H1 (cell line): ENCODE data around the gene ALDOA. TPM values are rescaled to one million over a fixed set of nuclear protein-coding genes. Genes with fewer than 3 reads are reported as not detected.
A peak's percentile ranks its signal among the peaks of the same experiment; 100 is the strongest.

Source experiments
- CTCF ChIA-PET: fragments of 300-600 bp; sonication (Branson Sonifier 250); formaldehyde crosslinking; loops from one replicate; lab custom pipeline; 2021; ENCODE audit not compliant: partially characterized antibody; lab: Charles Lee
- POLR2A ChIA-PET: fragments of 300-600 bp; sonication (Branson Sonifier 250); formaldehyde crosslinking; loops from one replicate; lab custom pipeline; 2021; ENCODE audit warnings: inconsistent platforms; ENCODE audit not compliant: partially characterized antibody; lab: Charles Lee
- DNase-seq, 2 experiments: peaks; one replicate each; pipeline versions ENCODE4 v3.0.0 to v3.0.0-alpha.2; 2010 to 2022; ENCODE audit warnings: low spot score in 2 of 2, low read depth in 1 of 2, mixed read lengths in 1 of 2
- FAIRE-seq: peaks from 2 replicates; lab custom pipeline; 2011; peaks lifted over from hg19 to GRCh38; lab: Jason Lieb, UNC
- H2AFZ ChIP-seq: 2 replicates; pipeline ENCODE4 v1.8.1; 2012; ENCODE audit warnings: low read length, inconsistent platforms
- H2AK5ac ChIP-seq: 2 replicates; pipeline ENCODE4 v1.6.1; 2013; ENCODE audit warnings: low read depth, low read length
- H2BK120ac ChIP-seq: replicated peaks from 2 replicates; pipeline ENCODE3; 2013; ENCODE audit warnings: low read depth, low read length, inconsistent platforms
- H2BK12ac ChIP-seq: 2 replicates; pipeline ENCODE4 v1.6.1; 2013; ENCODE audit warnings: low read depth, low read length
- H2BK15ac ChIP-seq: 2 replicates; pipeline ENCODE4 v1.6.1; 2013; ENCODE audit warnings: low read length
- H2BK20ac ChIP-seq: 2 replicates; pipeline ENCODE4 v1.6.1; 2013; ENCODE audit warnings: low read length
- H2BK5ac ChIP-seq: 2 replicates; pipeline ENCODE4 v1.6.1; 2013; ENCODE audit warnings: low read depth, low read length
- H3K14ac ChIP-seq: 2 replicates; pipeline ENCODE4 v1.6.1; 2013; ENCODE audit warnings: inconsistent platforms; ENCODE audit not compliant: insufficient read length
- H3K18ac ChIP-seq: 2 replicates; pipeline ENCODE4 v1.6.1; 2013; ENCODE audit warnings: low read length; ENCODE audit errors: extremely low read depth
- H3K23ac ChIP-seq: 2 replicates; pipeline ENCODE4 v1.6.1; 2013; ENCODE audit warnings: inconsistent platforms; ENCODE audit not compliant: insufficient read length
- H3K23me2 ChIP-seq: 2 replicates; pipeline ENCODE4 v1.6.1; 2013; ENCODE audit warnings: low read depth, low read length
- H3K27ac ChIP-seq: 2 replicates; pipeline ENCODE4 v1.6.1; 2011; ENCODE audit warnings: low read depth, low read length, inconsistent platforms
- H3K27me3 ChIP-seq, 4 experiments: replicated peaks in 1 of 4; 1 replicate in 1 of 4; 2 replicates in 3 of 4; pipeline versions ENCODE4 v1.6.1 to v1.8.1; 2011 to 2013; ENCODE audit warnings: low read length in 3 of 4, mild to moderate bottlenecking in 3 of 4, inconsistent platforms in 2 of 4, mixed read lengths in 2 of 4, moderate library complexity in 1 of 4; ENCODE audit not compliant: control insufficient read depth in 3 of 4, insufficient read depth in 3 of 4; ENCODE audit errors: extremely low read depth in 1 of 4
- H3K36me3 ChIP-seq, 4 experiments: 2 replicates each; pipeline versions ENCODE4 v1.6.1 to v1.8.1; 2011 to 2013; ENCODE audit warnings: mild to moderate bottlenecking in 4 of 4, low read length in 3 of 4, moderate library complexity in 2 of 4, control low read depth in 1 of 4, inconsistent platforms in 1 of 4; ENCODE audit not compliant: insufficient read depth in 4 of 4, control insufficient read depth in 2 of 4
- H3K4ac ChIP-seq: replicated peaks from 2 replicates; pipeline ENCODE3; 2013; ENCODE audit warnings: low read length, low read depth, mixed read lengths, inconsistent platforms; ENCODE audit not compliant: insufficient read length
- H3K4me1 ChIP-seq, 4 experiments: replicated peaks in 1 of 4; 1 replicate in 1 of 4; 2 replicates in 3 of 4; pipeline versions ENCODE4 v1.6.1 to v1.8.1; 2011 to 2013; ENCODE audit warnings: low read length in 3 of 4, inconsistent platforms in 2 of 4, mixed read lengths in 1 of 4; ENCODE audit not compliant: insufficient read depth in 4 of 4, control insufficient read depth in 3 of 4
- H3K4me2 ChIP-seq, 2 experiments: 2 replicates each; pipeline versions ENCODE4 v1.6.1 to v1.8.1; 2011 to 2013; ENCODE audit warnings: low read depth in 2 of 2, low read length in 2 of 2, control low read depth in 1 of 2, inconsistent platforms in 1 of 2, mild to moderate bottlenecking in 1 of 2; ENCODE audit not compliant: insufficient read depth in 1 of 2
- H3K4me3 ChIP-seq, 4 experiments: fragments of 200-600, 300-600 bp in 1 of 4; sonication (generic), shearing (Covaris generic), sonication (Bioruptor Twin) in 1 of 4; 2 replicates each; pipeline versions ENCODE4 v1.5.1 to v1.8.1; 2011 to 2016; ENCODE audit warnings: low read length in 4 of 4, low read depth in 3 of 4, control low read depth in 2 of 4, inconsistent platforms in 2 of 4, mild to moderate bottlenecking in 2 of 4, mixed read lengths in 1 of 4, moderate library complexity in 1 of 4; ENCODE audit not compliant: insufficient read depth in 2 of 4; ENCODE audit errors: extremely low read depth in 1 of 4
- H3K56ac ChIP-seq: replicated peaks from 2 replicates; pipeline ENCODE3; 2013; ENCODE audit warnings: low read depth, mild to moderate bottlenecking, mixed read lengths, low read length, inconsistent platforms; ENCODE audit not compliant: insufficient read length
- H3K79me1 ChIP-seq: 2 replicates; pipeline ENCODE4 v1.6.1; 2013; ENCODE audit warnings: low read depth, low read length, control low read depth
- H3K79me2 ChIP-seq, 2 experiments: 2 replicates each; pipeline versions ENCODE4 v1.6.1 to v1.8.1; 2012 to 2013; ENCODE audit warnings: low read length in 2 of 2, mild to moderate bottlenecking in 2 of 2, inconsistent platforms in 1 of 2; ENCODE audit not compliant: insufficient read depth in 2 of 2, control insufficient read depth in 1 of 2
- H3K9ac ChIP-seq, 4 experiments: replicated peaks in 1 of 4; 1 replicate in 1 of 4; 2 replicates in 3 of 4; pipeline versions ENCODE4 v1.6.1 to v1.8.1; 2011 to 2013; ENCODE audit warnings: low read depth in 3 of 4, low read length in 3 of 4, control low read depth in 2 of 4, mild to moderate bottlenecking in 2 of 4, moderate library complexity in 2 of 4, inconsistent platforms in 1 of 4; ENCODE audit errors: extremely low read depth in 1 of 4
- H3K9me3 ChIP-seq, 2 experiments: 2 replicates each; pipeline versions ENCODE4 v1.6.1 to v1.8.1; 2012 to 2013; ENCODE audit warnings: mild to moderate bottlenecking in 2 of 2, moderate library complexity in 2 of 2, control low read depth in 1 of 2, inconsistent platforms in 1 of 2, low read depth in 1 of 2, low read length in 1 of 2, mixed read lengths in 1 of 2; ENCODE audit not compliant: insufficient read depth in 2 of 2
- H4K20me1 ChIP-seq, 2 experiments: replicated peaks in 1 of 2; 2 replicates each; pipeline versions ENCODE3 to v1.8.1; 2011 to 2013; ENCODE audit warnings: inconsistent platforms in 2 of 2, low read length in 2 of 2, mild to moderate bottlenecking in 1 of 2; ENCODE audit not compliant: insufficient read depth in 2 of 2, control insufficient read depth in 1 of 2
- H4K5ac ChIP-seq: 2 replicates; pipeline ENCODE4 v1.6.1; 2013; ENCODE audit warnings: low read length, low read depth, mixed read lengths, inconsistent platforms; ENCODE audit not compliant: insufficient read length
- H4K8ac ChIP-seq: 2 replicates; pipeline ENCODE4 v1.8.0; 2013; ENCODE audit warnings: mild to moderate bottlenecking, moderate library complexity, low read length, inconsistent platforms; ENCODE audit not compliant: insufficient read depth; ENCODE audit errors: extremely low read depth
- H4K91ac ChIP-seq: replicated peaks from 2 replicates; pipeline ENCODE3; 2013; ENCODE audit warnings: low read length, mixed read lengths, inconsistent platforms; ENCODE audit not compliant: insufficient read length
- CHD2 ChIP-seq: IDR thresholded peaks from 2 replicates; pipeline ENCODE4 v1.6.1; 2012; ENCODE audit warnings: low read length, improper control_type of control experiment
- TBP ChIP-seq: IDR thresholded peaks from 2 replicates; pipeline ENCODE4 v1.6.1; 2011; ENCODE audit warnings: low read depth, low read length, improper control_type of control experiment
- WGBS, 2 experiments: shearing (Covaris generic) in 1 of 2; methylation state at CpG; one replicate each; pipeline versions ENCODE4 v1.1.6 to v1.1.7; 2013 to 2015; ENCODE audit warnings: low lambda C conversion rate in 2 of 2, mixed read lengths in 2 of 2, inconsistent platforms in 1 of 2, low coverage in 1 of 2, missing lambda C conversion rate in 1 of 2; ENCODE audit not compliant: insufficient replicate concordance in 2 of 2, insufficient coverage in 1 of 2, insufficient read length in 1 of 2; ENCODE audit errors: extremely low coverage in 1 of 2, missing lambda C conversion rate in 1 of 2; 5-methylcytosine and 5-hydroxymethylcytosine counted together
- polyA plus RNA-seq, 7 experiments: library from polyadenylated mRNA; depleted of rRNA in 3 of 7; stranded (reverse) in 5 of 7; unstranded in 2 of 7; fragments of >200 nt in 5 of 7; fragments of 200-250 nt in 2 of 7; gene quantifications; 1 replicate in 5 of 7; 2 replicates in 1 of 7; 4 replicates in 1 of 7; pipeline versions ENCODE4 v1.2.1 to v1.2.3, GENCODE V29; 2011 to 2013; ENCODE audit warnings: missing spikeins in 2 of 7, mixed read lengths in 2 of 7
- total RNA-seq: library from RNA; stranded (reverse); fragmentation: NEBNext Ultra II Directional; extraction: Animal tissue kit (Norgen Biotek cat#: 25700); gene quantifications from 2 replicates; pipeline ENCODE4 v1.2.1, GENCODE V29; 2021

The ALDOA gene
- total and polyA plus RNA-seq, 2 of the 8 experiments (the other 6 are each of a cell fraction or from before 2014, with no cell fraction given) = 1,072 to 1,083 TPM

GRCh38 chr16:30049871-30050270 lies 15.7 kb upstream of the ALDOA start:
- no peaks in the 10 kb centered on the region for H3K36me3 ChIP-seq
- TF ChIP-seq TBP (no peak), CHD2 (no peak)

More at GRCh38 chr16:30049871-30050270, 15.7 kb upstream of the ALDOA start:
- no peak overlapping the region for H4K91ac ChIP-seq
- H3K14ac ChIP-seq = no peak overlapping the region
- ChIA-PET POLR2A (no interaction called here), CTCF (interaction anchor here (1.7 to 6.1 kb wide), 2 partner anchors 12 to 18 kb away, joined by 3 to 23 read pairs; partner anchors contain the start of gene TLCD3B)
- no peak overlapping the region for H3K27ac ChIP-seq
- no peak overlapping the region for H2BK120ac ChIP-seq
- H4K8ac ChIP-seq = peak overlapping the region; percentile 64; the same call in 1 of the 2 replicates
- DNase-seq (no peak), FAIRE-seq (no peak)
- no peak overlapping the region for H4K5ac ChIP-seq
- no peak overlapping the region for H2AK5ac ChIP-seq
- H3K27me3 ChIP-seq = peaks cover 0 to 9% (median 2%) of the 10 kb centered on the region in 4 experiments; a peak in 2 of 7 replicates
- peaks cover 3% of the 10 kb centered on the region; the same call in 1 of the 2 replicates for H3K79me1 ChIP-seq
- no peaks in the 10 kb centered on the region for H3K79me2 ChIP-seq
- H4K20me1 ChIP-seq = peaks cover 0 to 5% of the 10 kb centered on the region in 2 experiments
- H3K23me2 ChIP-seq = peaks cover 13% of the 10 kb centered on the region
- no peak overlapping the region for H3K4ac ChIP-seq
- H2BK20ac ChIP-seq = no peak overlapping the region
- H2BK12ac ChIP-seq = no peak overlapping the region
- H3K9ac ChIP-seq = no peak overlapping the region
- H3K4me2 ChIP-seq = no peak overlapping the region
- WGBS, 2 experiments = 88% methylated on average over 8 of the region's 8 CpGs; no CpG with 5 or more reads in 1 of the 2 experiments
- no peak overlapping the region for H3K18ac ChIP-seq
- no peak overlapping the region for H3K4me3 ChIP-seq
- H2AFZ ChIP-seq = no peak overlapping the region
- H3K4me1 ChIP-seq = peaks cover 0 to 4% (median 2%) of the 10 kb centered on the region in 4 experiments; a peak in 3 of 7 replicates
- no peak overlapping the region for H2BK15ac ChIP-seq
- no peak overlapping the region for H3K56ac ChIP-seq
- no peak overlapping the region for H3K23ac ChIP-seq
- H2BK5ac ChIP-seq = no peak overlapping the region
- H3K9me3 ChIP-seq = no peaks in the 10 kb centered on the region
